ENCODE results near the gene IFT74.
"Not testable (repeated sequence)": the region's sequence is repeated elsewhere in the genome, so short reads cannot be mapped to it uniquely, and the experiment has no call there.

DNA sequence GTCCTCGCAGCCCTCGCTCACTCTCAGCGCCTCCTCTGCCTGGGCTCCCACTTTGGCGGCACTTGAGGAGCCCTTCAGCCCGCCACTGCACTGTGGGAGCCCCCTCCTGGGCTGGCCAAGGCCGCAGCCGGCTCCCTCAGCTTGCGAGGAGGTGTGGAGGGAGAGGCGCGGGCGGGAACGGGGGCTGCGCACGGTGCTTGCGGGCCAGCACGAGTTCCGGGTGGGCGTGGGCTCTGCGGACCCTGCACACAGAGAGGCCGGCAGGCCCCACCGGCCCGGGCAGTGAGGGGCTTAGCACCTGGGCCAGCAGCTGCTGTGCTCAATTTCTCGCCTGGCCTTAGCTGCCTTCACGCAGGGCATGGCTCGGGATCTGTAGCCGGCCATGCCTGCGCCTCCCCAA, 136.3 kb downstream of the IFT74 start:
- TF ChIP-seq, protein P1, sequence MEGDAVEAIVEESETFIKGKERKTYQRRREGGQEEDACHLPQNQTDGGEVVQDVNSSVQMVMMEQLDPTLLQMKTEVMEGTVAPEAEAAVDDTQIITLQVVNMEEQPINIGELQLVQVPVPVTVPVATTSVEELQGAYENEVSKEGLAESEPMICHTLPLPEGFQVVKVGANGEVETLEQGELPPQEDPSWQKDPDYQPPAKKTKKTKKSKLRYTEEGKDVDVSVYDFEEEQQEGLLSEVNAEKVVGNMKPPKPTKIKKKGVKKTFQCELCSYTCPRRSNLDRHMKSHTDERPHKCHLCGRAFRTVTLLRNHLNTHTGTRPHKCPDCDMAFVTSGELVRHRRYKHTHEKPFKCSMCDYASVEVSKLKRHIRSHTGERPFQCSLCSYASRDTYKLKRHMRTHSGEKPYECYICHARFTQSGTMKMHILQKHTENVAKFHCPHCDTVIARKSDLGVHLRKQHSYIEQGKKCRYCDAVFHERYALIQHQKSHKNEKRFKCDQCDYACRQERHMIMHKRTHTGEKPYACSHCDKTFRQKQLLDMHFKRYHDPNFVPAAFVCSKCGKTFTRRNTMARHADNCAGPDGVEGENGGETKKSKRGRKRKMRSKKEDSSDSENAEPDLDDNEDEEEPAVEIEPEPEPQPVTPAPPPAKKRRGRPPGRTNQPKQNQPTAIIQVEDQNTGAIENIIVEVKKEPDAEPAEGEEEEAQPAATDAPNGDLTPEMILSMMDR (IDR thresholded peaks at IDR 0.05), result not testable (repeated sequence)
- TF ChIP-seq POLR2AphosphoS5 (IDR thresholded peaks at IDR 0.05); POLR2A (IDR thresholded peaks at IDR 0.05; ENCODE audit: low read depth): not testable (repeated sequence)
